K562 (cell line): Measurements from ENCODE around the gene PCSK6. TPM values are rescaled to one million over a fixed set of nuclear protein-coding genes. Genes with fewer than 3 reads are reported as not detected.

ENCODE experiments used
- ATAC-seq: fragments of 200-7000 bp; cut with Tn5 transposase; 3 replicates; pipeline ENCODE4 v1.9.1; 2020; ENCODE audit warnings: moderate library complexity
- BruUV-seq: library from RNA; stranded (reverse); fragments of 400-500 nt; replicated peaks from 2 replicates; lab custom pipeline; 2021; lab: Mats Ljungman, UMichigan
- CTCF ChIA-PET: fragments of 300-600 bp; formaldehyde crosslinking; extraction: SDS; loops from one replicate; lab custom pipeline; 2021; ENCODE audit warnings: low intra/inter-chr PET ratio; lab: Yijun Ruan, JAX
- POLR2A ChIA-PET: fragments of 300-600, 350-650 bp; sonication (Branson Sonifier 250); formaldehyde crosslinking; extraction: SDS; loops from one replicate; lab custom pipeline; 2021; ENCODE audit warnings: antibody characterized with exemption, inconsistent platforms; lab: Yijun Ruan, JAX
- DNase-seq, 4 experiments: peaks; one replicate each; pipeline versions ENCODE4 v3.0.0 to v3.0.0-alpha.2; 2011 to 2018; ENCODE audit warnings: low spot score in 3 of 4, mixed read lengths in 3 of 4; ENCODE audit errors: extremely low read depth in 1 of 4
- FAIRE-seq: peaks from 2 replicates; lab custom pipeline; 2011; peaks lifted over from hg19 to GRCh38; lab: Jason Lieb, UNC
- H2AFZ ChIP-seq: 2 replicates; pipeline ENCODE4 v1.6.0; 2011; ENCODE audit warnings: low read depth, low read length, control low read depth, inconsistent platforms
- H3K27ac ChIP-seq: fragments of 200-600 bp; 3 replicates; pipeline ENCODE4 v1.8.0; 2011; ENCODE audit warnings: low read depth, mild to moderate bottlenecking, control low read depth, inconsistent platforms, low read length, moderate library complexity, mixed read lengths; ENCODE audit errors: extremely low read depth
- H3K27me3 ChIP-seq, 2 experiments: fragments of 300-600 bp in 1 of 2; 2 replicates in 1 of 2; 3 replicates in 1 of 2; pipeline versions ENCODE4 v1.6.0 to v1.8.0; 2011; ENCODE audit warnings: inconsistent platforms in 2 of 2, low read length in 2 of 2, mild to moderate bottlenecking in 1 of 2, mixed read lengths in 1 of 2, moderate library complexity in 1 of 2; ENCODE audit not compliant: control insufficient read depth in 2 of 2, insufficient read depth in 2 of 2
- H3K36me3 ChIP-seq: fragments of 300-600 bp; 3 replicates; pipeline ENCODE4 v1.8.0; 2011; ENCODE audit warnings: mild to moderate bottlenecking, low read length, inconsistent platforms; ENCODE audit not compliant: control insufficient read depth, insufficient read depth
- H3K4me1 ChIP-seq, 2 experiments: fragments of 200-600 bp in 1 of 2; replicated peaks in 1 of 2; 2 replicates in 1 of 2; 3 replicates in 1 of 2; pipeline versions ENCODE4 v1.5.1 to v1.8.0; 2011; ENCODE audit warnings: inconsistent platforms in 2 of 2, low read length in 2 of 2, mild to moderate bottlenecking in 1 of 2, mixed read lengths in 1 of 2, moderate library complexity in 1 of 2; ENCODE audit not compliant: control insufficient read depth in 2 of 2, insufficient read depth in 2 of 2
- H3K4me2 ChIP-seq: 2 replicates; pipeline ENCODE4 v1.6.1; 2011; ENCODE audit warnings: low read length, control low read depth, inconsistent platforms, mixed read lengths; ENCODE audit not compliant: insufficient read depth
- H3K4me3 ChIP-seq: fragments of 200-600 bp; sonication (generic), shearing (Covaris generic); 2 replicates; pipeline ENCODE4 v1.5.1; 2016; ENCODE audit warnings: control low read depth, inconsistent platforms
- H3K79me2 ChIP-seq: fragments of 200-600 bp; 3 replicates; pipeline ENCODE4 v1.8.0; 2011; ENCODE audit warnings: low read length, inconsistent platforms; ENCODE audit not compliant: control insufficient read depth, insufficient read depth
- H3K9ac ChIP-seq, 2 experiments: 2 replicates each; pipeline versions ENCODE4 v1.6.0 to v1.6.1; 2011; ENCODE audit warnings: low read depth in 2 of 2, low read length in 2 of 2, control low read depth in 1 of 2, inconsistent platforms in 1 of 2, mild to moderate bottlenecking in 1 of 2, mixed read lengths in 1 of 2; ENCODE audit not compliant: insufficient read depth in 1 of 2
- H3K9me1 ChIP-seq: one replicate; pipeline ENCODE4 v1.6.0; 2011; ENCODE audit warnings: inconsistent platforms, mild to moderate bottlenecking, low read length, moderate library complexity; ENCODE audit not compliant: control insufficient read depth, insufficient read depth
- H3K9me3 ChIP-seq: replicated peaks from 2 replicates; pipeline ENCODE4 v1.5.1; 2011; ENCODE audit warnings: low read depth, low read length, inconsistent platforms; ENCODE audit not compliant: control insufficient read depth, insufficient read depth
- H4K20me1 ChIP-seq: replicated peaks from 2 replicates; pipeline ENCODE4 v1.6.1; 2011; ENCODE audit warnings: low read length, inconsistent platforms, mixed read lengths; ENCODE audit not compliant: control insufficient read depth, insufficient read depth
- CHD4 ChIP-seq: fragments of 200-600 bp; sonication (generic); IDR thresholded peaks from 3 replicates; pipeline ENCODE4 v1.6.1; 2012; ENCODE audit warnings: low read depth, mild to moderate bottlenecking, mixed read lengths, low read length, inconsistent platforms; ENCODE audit not compliant: insufficient read depth, insufficient replicate concordance, poor library complexity, severe bottlenecking
- ETV1 ChIP-seq: fragments of 450-650 bp; conservative IDR thresholded peaks from 2 replicates; pipeline ENCODE4 v1.6.1; 2016; ENCODE audit warnings: missing genetic modification characterization, control low read depth, low read depth, missing compliant biosample characterization
- HCFC1 ChIP-seq: IDR thresholded peaks from 2 replicates; pipeline ENCODE4 v1.6.1; 2012; ENCODE audit warnings: low read depth, low read length, improper control_type of control experiment
- KLF1 ChIP-seq: fragments of 450-650 bp; IDR thresholded peaks from 2 replicates; pipeline ENCODE4 v1.6.1; 2016; ENCODE audit warnings: missing genetic modification characterization, missing compliant biosample characterization
- MTF1 ChIP-seq: fragments of 250-450 bp; sonication (Bioruptor Pico); IDR thresholded peaks from 2 replicates; pipeline ENCODE4 v1.9.0; 2021; ENCODE audit warnings: moderate library complexity, mild to moderate bottlenecking, inconsistent platforms, borderline replicate concordance
- NCOA4 ChIP-seq: fragments of 450-650 bp; IDR thresholded peaks from 2 replicates; pipeline ENCODE4 v1.6.1; 2018; ENCODE audit warnings: mild to moderate bottlenecking; ENCODE audit not compliant: partially characterized antibody
- OTX1 ChIP-seq: fragments of 450-650 bp; formaldehyde crosslinking; IDR thresholded peaks from 2 replicates; pipeline ENCODE4 v1.4.0; 2022; ENCODE audit warnings: mild to moderate bottlenecking
- PHF20 ChIP-seq: fragments of 450-650 bp; IDR thresholded peaks from 2 replicates; pipeline ENCODE4 v1.6.1; 2018; ENCODE audit not compliant: partially characterized antibody
- RB1 ChIP-seq: fragments of 450-650 bp; IDR thresholded peaks from 2 replicates; pipeline ENCODE4 v1.6.1; 2017; ENCODE audit warnings: low read depth, mild to moderate bottlenecking
- WGBS: fragments of 100-300 bp; shearing (Covaris generic); methylation state at CpG from one replicate; pipeline ENCODE4 v1.1.6; 2016; ENCODE audit warnings: low coverage, mixed read lengths; ENCODE audit not compliant: insufficient coverage; ENCODE audit errors: missing lambda C conversion rate; 5-methylcytosine and 5-hydroxymethylcytosine counted together
- in situ Hi-C: fragments of 300-500 bp; cut with MboI; formaldehyde crosslinking; loops from 4 replicates; pipeline ENCODE4 v1.15.0; 2018; ENCODE audit warnings: inconsistent platforms, mixed read lengths
- intact Hi-C: fragments of 100-400 bp; cut with micrococcal nuclease; formaldehyde crosslinking; loops from 2 replicates; pipeline ENCODE4 v1.14.2; 2022
- polyA plus RNA-seq, 8 experiments: library from polyadenylated mRNA; depleted of rRNA in 4 of 8; stranded (reverse) in 5 of 8; unstranded in 3 of 8; fragments of >200 nt; fragmentation: Nextera tagmentation in 2 of 8; fragmentation: Illumina TruSeq in 1 of 8; extraction: Ambion mirVana in 2 of 8; extraction: Trizol in 1 of 8; gene quantifications; 2 replicates each; pipeline versions ENCODE4 v1.2.1 to v1.2.3, GENCODE V29; 2011 to 2014; ENCODE audit warnings: inconsistent platforms in 1 of 8, missing spikeins in 1 of 8
- total RNA-seq, 7 experiments: library from RNA; depleted of rRNA in 6 of 7; stranded (reverse); fragments of >200 nt in 6 of 7; fragmentation: Illumina TruSeq in 2 of 7; extraction: Trizol in 2 of 7; gene quantifications; 2 replicates each; pipeline versions ENCODE4 v1.2.1 to v1.2.3, GENCODE V29; 2011 to 2021; ENCODE audit warnings: low replicate concordance in 1 of 7
- TF ChIP-seq, protein P1 (sequence below): fragments of 450-650 bp; formaldehyde crosslinking; IDR thresholded peaks from 2 replicates; pipeline ENCODE4 v1.4.0; 2020; ENCODE audit warnings: mild to moderate bottlenecking
- TF ChIP-seq, protein P2 (sequence below): fragments of 250-450 bp; sonication (Bioruptor Pico); IDR thresholded peaks from 2 replicates; pipeline ENCODE4 v1.5.0; 2020; ENCODE audit warnings: mild to moderate bottlenecking
- TF ChIP-seq, protein P3 (sequence below): fragments of 250-450 bp; sonication (Bioruptor Pico); IDR thresholded peaks from 2 replicates; pipeline ENCODE4 v1.4.0; 2020; ENCODE audit warnings: mild to moderate bottlenecking, moderate library complexity

Gene PCSK6
- total and polyA plus RNA-seq, 9 of the 15 experiments (the other 6 are each of a cell fraction or from before 2014, with no cell fraction given) = 2.2 to 32.6 (median 14.5) TPM

DNA sequence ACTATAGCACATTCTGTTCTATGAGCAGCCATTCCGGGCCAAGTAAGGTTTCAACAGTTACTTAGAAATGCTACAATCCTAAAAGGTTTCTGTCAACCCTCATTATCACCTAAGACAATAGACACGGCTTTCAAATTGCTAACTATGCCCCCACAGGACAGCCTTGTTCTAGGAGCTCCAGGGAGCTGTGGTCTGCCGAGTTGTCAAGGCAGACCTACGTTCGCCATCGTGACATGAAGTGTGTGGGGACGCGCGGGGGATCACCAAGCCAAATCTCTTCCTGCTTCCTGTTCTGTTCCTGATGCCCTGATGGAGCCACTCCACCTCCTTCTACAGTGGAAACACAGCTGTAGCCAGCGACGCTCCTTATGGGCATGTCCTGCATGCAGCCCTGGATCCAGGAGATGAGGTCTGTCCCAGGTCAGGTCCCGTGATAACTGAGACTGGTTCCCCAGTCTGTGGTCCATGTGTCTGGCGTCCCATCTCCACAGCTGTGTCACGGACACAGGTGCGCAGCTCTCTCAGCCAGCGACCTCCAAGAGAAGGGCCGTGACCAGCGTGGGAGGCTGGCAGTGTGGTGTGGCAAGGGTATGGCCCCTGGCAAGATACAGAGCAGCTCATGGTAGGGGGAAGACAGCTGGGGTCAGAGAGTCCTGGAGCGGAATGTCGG lies 82.8 kb downstream of the PCSK6 start:
- Histone ChIP-seq H3K4me2 (no peak overlapping the region), H3K9me3 (no peaks in the 10 kb centered on the region), H4K20me1 (no peaks in the 10 kb centered on the region), H3K36me3 (peaks cover 11% of the 10 kb centered on the region; the same call in 1 of the 3 replicates), H3K27ac (no peak overlapping the region)
- no peak for DNase-seq
- BruUV-seq = no TSS peak
- POLR2A ChIA-PET = interaction anchor here (0.7 to 1.0 kb wide), 2 partner anchors 11 to 27 kb away, joined by 3 to 4 read pairs; no protein-coding TSS in a partner anchor
- no peak for ATAC-seq
- intact Hi-C loops (no loop called here), in situ Hi-C loops (no loop called here)
- TF ChIP-seq MTF1 (CRISPR knock-in tag) = no peak
- TF ChIP-seq, protein P1, sequence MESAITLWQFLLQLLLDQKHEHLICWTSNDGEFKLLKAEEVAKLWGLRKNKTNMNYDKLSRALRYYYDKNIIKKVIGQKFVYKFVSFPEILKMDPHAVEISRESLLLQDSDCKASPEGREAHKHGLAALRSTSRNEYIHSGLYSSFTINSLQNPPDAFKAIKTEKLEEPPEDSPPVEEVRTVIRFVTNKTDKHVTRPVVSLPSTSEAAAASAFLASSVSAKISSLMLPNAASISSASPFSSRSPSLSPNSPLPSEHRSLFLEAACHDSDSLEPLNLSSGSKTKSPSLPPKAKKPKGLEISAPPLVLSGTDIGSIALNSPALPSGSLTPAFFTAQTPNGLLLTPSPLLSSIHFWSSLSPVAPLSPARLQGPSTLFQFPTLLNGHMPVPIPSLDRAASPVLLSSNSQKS (CRISPR knock-in tag) = no peak
- TF ChIP-seq ETV1 (tag) = no peak
- TF ChIP-seq, protein P2, sequence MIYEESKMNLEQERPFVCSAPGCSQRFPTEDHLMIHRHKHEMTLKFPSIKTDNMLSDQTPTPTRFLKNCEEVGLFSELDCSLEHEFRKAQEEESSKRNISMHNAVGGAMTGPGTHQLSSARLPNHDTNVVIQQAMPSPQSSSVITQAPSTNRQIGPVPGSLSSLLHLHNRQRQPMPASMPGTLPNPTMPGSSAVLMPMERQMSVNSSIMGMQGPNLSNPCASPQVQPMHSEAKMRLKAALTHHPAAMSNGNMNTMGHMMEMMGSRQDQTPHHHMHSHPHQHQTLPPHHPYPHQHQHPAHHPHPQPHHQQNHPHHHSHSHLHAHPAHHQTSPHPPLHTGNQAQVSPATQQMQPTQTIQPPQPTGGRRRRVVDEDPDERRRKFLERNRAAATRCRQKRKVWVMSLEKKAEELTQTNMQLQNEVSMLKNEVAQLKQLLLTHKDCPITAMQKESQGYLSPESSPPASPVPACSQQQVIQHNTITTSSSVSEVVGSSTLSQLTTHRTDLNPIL (CRISPR knock-in tag) = no peak
- no peak for TF ChIP-seq PHF20
- TF ChIP-seq KLF1 (tag) = no peak
- TF ChIP-seq, protein P3, sequence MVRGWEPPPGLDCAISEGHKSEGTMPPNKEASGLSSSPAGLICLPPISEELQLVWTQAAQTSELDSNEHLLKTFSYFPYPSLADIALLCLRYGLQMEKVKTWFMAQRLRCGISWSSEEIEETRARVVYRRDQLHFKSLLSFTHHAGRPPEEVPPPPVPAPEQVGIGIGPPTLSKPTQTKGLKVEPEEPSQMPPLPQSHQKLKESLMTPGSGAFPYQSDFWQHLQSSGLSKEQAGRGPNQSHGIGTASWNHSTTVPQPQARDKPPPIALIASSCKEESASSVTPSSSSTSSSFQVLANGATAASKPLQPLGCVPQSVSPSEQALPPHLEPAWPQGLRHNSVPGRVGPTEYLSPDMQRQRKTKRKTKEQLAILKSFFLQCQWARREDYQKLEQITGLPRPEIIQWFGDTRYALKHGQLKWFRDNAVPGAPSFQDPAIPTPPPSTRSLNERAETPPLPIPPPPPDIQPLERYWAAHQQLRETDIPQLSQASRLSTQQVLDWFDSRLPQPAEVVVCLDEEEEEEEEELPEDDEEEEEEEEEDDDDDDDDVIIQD (CRISPR knock-in tag) = no peak
- TF ChIP-seq HCFC1 = no peak
- no peak for TF ChIP-seq CHD4
- TF ChIP-seq RB1 = no peak
- no peak for TF ChIP-seq OTX1 (CRISPR knock-in tag)
- TF ChIP-seq NCOA4 = no peak
- TF ChIP-seq, all 486 proteins: peak for 0
- no peak overlapping the region for H3K9ac ChIP-seq
- H2AFZ ChIP-seq = no peak overlapping the region
- FAIRE-seq = no peak
- no peaks in the 10 kb centered on the region for H3K4me1 ChIP-seq
- CTCF ChIA-PET = no interaction called here
- 59% methylated on average over 20 of the region's 20 CpGs for WGBS
- H3K79me2 ChIP-seq = no peaks in the 10 kb centered on the region
- peaks cover 0 to 14% of the 10 kb centered on the region in 2 experiments; a peak in 3 of 5 replicates for H3K27me3 ChIP-seq
- no peaks in the 10 kb centered on the region for H3K9me1 ChIP-seq
- no peak overlapping the region for H3K4me3 ChIP-seq
